22Rv1 (cell line): ENCODE measurements around the gene PARVB.

Experiments
- ZFX ChIP-seq: fragments of 450-650 bp; IDR thresholded peaks from 2 replicates; pipeline ENCODE4 v1.6.1; 2017; ENCODE audit warnings: antibody characterized with exemption, borderline replicate concordance
- TF ChIP-seq, protein P1 (sequence below): fragments of 450-650 bp; IDR thresholded peaks from 2 replicates; pipeline ENCODE4 v1.5.1; 2017; ENCODE audit warnings: mild to moderate bottlenecking

DNA sequence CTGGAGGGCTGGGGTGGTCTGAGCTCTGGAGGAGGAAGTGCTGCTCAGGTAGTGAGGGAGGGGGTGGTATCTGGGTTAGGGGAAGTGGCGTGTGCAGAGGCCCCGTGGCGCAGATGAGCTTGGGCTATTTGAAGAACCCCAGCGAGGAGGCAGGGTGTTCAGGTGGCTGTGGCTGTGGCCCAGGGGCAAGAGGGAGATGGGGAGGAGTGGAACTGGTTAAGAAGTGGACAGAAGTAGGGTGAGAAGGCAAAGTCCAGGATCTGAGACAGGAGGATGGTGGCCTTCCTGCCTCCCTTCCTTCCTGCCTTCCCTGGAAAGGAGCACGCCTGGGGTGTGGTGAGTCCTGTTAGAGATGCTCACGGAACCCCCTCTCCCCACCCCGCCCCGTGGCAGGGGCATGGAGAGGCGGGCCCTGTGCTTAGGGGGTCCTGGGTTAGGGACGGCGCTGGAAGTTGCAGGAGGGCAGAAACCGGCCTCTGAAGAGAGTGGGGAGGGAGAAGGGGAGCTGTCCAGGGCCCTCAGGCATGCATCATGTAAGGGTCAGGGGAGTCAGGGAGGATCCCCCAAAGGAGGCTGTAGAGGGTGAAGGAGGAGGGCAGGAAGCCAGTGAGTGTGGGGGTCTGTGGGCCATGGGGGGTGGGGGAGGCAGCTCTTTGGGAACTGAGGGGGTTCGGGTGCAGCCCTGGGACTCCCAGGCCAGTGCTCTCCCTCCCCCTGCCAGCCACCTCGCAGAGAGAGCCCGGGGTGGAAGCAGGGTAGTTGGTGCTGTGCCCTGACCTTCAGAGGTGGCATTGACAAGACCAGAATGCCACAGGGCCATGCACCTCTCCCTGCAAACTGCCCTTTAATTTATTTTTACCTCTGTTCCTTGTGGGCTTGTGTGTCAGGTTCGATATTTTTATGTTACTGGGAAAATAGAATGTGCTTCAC lies 92.9 kb downstream of the PARVB start:
- TF ChIP-seq, protein P1, sequence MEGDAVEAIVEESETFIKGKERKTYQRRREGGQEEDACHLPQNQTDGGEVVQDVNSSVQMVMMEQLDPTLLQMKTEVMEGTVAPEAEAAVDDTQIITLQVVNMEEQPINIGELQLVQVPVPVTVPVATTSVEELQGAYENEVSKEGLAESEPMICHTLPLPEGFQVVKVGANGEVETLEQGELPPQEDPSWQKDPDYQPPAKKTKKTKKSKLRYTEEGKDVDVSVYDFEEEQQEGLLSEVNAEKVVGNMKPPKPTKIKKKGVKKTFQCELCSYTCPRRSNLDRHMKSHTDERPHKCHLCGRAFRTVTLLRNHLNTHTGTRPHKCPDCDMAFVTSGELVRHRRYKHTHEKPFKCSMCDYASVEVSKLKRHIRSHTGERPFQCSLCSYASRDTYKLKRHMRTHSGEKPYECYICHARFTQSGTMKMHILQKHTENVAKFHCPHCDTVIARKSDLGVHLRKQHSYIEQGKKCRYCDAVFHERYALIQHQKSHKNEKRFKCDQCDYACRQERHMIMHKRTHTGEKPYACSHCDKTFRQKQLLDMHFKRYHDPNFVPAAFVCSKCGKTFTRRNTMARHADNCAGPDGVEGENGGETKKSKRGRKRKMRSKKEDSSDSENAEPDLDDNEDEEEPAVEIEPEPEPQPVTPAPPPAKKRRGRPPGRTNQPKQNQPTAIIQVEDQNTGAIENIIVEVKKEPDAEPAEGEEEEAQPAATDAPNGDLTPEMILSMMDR, result no peak
- TF ChIP-seq ZFX, result no peak
